ENCODE results near the gene PTGES3.
"Not testable (repeated sequence)": the region's sequence is repeated elsewhere in the genome, so short reads cannot be mapped to it uniquely, and the experiment has no call there.

The PTGES3 gene

GRCh38 chr12:56657416-56658379 is 30.4 kb downstream of the PTGES3 start:
- DNase-seq (ENCODE audit: low read depth) = no peak

GRCh38 chr12:56653781-56654180 is 34.3 kb downstream of the PTGES3 start:
- not testable (repeated sequence) for DNase-seq (ENCODE audit: low read depth)

- not testable (repeated sequence) for DNase-seq (ENCODE audit: low read depth)
Observed at GRCh38 chr12:56648023-56648422, 40.1 kb downstream of the PTGES3 start.

- DNase-seq (ENCODE audit: low read depth) = peak; percentile 85
Observed at GRCh38 chr12:56645717-56646446, 42.2 kb downstream of the PTGES3 start, which contains the start of gene ATP5F1B. Gene ATP5F1B (minus strand): TSS chr12:56645984. CDS start chr12:56645963, 21 bp downstream.

- DNase-seq (ENCODE audit: low read depth) = no peak
Observed at GRCh38 chr12:56645201-56645716, 42.8 kb downstream of the PTGES3 start.

GRCh38 chr12:56644654-56645053 is 43.4 kb downstream of the PTGES3 start:
- DNase-seq (ENCODE audit: low read depth) = no peak

GRCh38 chr12:56641219-56641618 is 46.9 kb downstream of the PTGES3 start:
- DNase-seq (ENCODE audit: low read depth) = no peak

- no peak for DNase-seq (ENCODE audit: low read depth)
Observed at GRCh38 chr12:56637621-56638020, 50.5 kb downstream of the PTGES3 start.

GRCh38 chr12:56636675-56637540 is 51.2 kb downstream of the PTGES3 start:
- peak; percentile 97 for DNase-seq (ENCODE audit: low read depth)

- DNase-seq (ENCODE audit: low read depth) = peak; percentile 77
Observed at GRCh38 chr12:56635806-56636674, 52.0 kb downstream of the PTGES3 start.

GRCh38 chr12:56634837-56635791 is 53.0 kb downstream of the PTGES3 start:
- peak; percentile 48 for DNase-seq (ENCODE audit: low read depth)

GRCh38 chr12:56634242-56634836 is 53.7 kb downstream of the PTGES3 start:
- DNase-seq (ENCODE audit: low read depth) = no peak

GRCh38 chr12:56633468-56634241 is 54.4 kb downstream of the PTGES3 start:
- no peak for DNase-seq (ENCODE audit: low read depth)

- DNase-seq (ENCODE audit: low read depth) = no peak
Observed at GRCh38 chr12:56632701-56633467, 55.2 kb downstream of the PTGES3 start.

- no peak for DNase-seq (ENCODE audit: low read depth)
Observed at GRCh38 chr12:56631790-56632700, 56.0 kb downstream of the PTGES3 start.

GRCh38 chr12:56630180-56630632 is 57.9 kb downstream of the PTGES3 start, which contains the start of gene BAZ2A:
Gene BAZ2A (minus strand): TSS chr12:56630326. CDS start chr12:56617530, 12,796 bp downstream.
- DNase-seq (ENCODE audit: low read depth) = peak; percentile 73

Data from T follicular helper cell (primary cell).